Activated T-cell treated with anti-CD3 and anti-CD28 coated beads, Interleukin-2, amount 50 U/mL, for 24 hours (primary cell): ENCODE results near the gene SIRT4.
"Not testable (repeated sequence)": the region's sequence is repeated elsewhere in the genome, so short reads cannot be mapped to it uniquely, and the experiment has no call there.

Experiments used
- DNase-seq: peaks from one replicate; pipeline ENCODE4 v3.0.0-alpha.2; 2020
- H3K27ac Mint-ChIP-seq: 2 replicates; pipeline ENCODE4 v1.8.0; 2020; ENCODE audit warnings: mild to moderate bottlenecking, mixed read lengths
- H3K27me3 Mint-ChIP-seq: 2 replicates; pipeline ENCODE4 v1.8.0; 2020; ENCODE audit warnings: mixed read lengths
- H3K36me3 Mint-ChIP-seq: 2 replicates; pipeline ENCODE4 v1.8.0; 2020; ENCODE audit warnings: low read depth, mixed read lengths
- H3K4me1 Mint-ChIP-seq: 2 replicates; pipeline ENCODE4 v1.8.0; 2020; ENCODE audit warnings: low read depth, mixed read lengths
- H3K4me3 Mint-ChIP-seq: 2 replicates; pipeline ENCODE4 v1.8.0; 2020; ENCODE audit warnings: mild to moderate bottlenecking, moderate library complexity, mixed read lengths
- H3K9me3 Mint-ChIP-seq: 2 replicates; pipeline ENCODE4 v1.8.0; 2020; ENCODE audit warnings: mixed read lengths

Gene SIRT4

GRCh38 chr12:120301962-120302815, at the start of gene SIRT4:
Gene SIRT4, plus strand, starts transcription at chr12:120302321. Its CDS starts 1,241 bp downstream, at chr12:120303562.
- Mint-ChIP-seq H3K36me3 (peaks cover 7% of the 10 kb centered on the region), H3K4me1 (peaks cover 12% of the 10 kb centered on the region), H3K27me3 (no peaks in the 10 kb centered on the region), H3K27ac (peak within 1 kb of the TSS; percentile 91), H3K9me3 (no peaks in the 10 kb centered on the region), H3K4me3 (peak within 1 kb of the TSS; percentile 85)
- peak; percentile 85 for DNase-seq

GRCh38 chr12:120253313-120253712, 48.8 kb upstream of the SIRT4 start:
- not testable (repeated sequence) for H3K27me3 Mint-ChIP-seq, H3K9me3 Mint-ChIP-seq, DNase-seq
- H3K27ac Mint-ChIP-seq = peak overlapping the region; percentile 87
- peaks cover 17% of the 10 kb centered on the region for H3K36me3 Mint-ChIP-seq
- H3K4me3 Mint-ChIP-seq = peak overlapping the region; percentile 48
- H3K4me1 Mint-ChIP-seq = peaks cover 85% of the 10 kb centered on the region

- Mint-ChIP-seq H3K4me1 (peaks cover 82% of the 10 kb centered on the region), H3K9me3 (no peaks in the 10 kb centered on the region), H3K4me3 (no peak overlapping the region), H3K27ac (peak overlapping the region; percentile 56), H3K27me3 (no peaks in the 10 kb centered on the region), H3K36me3 (peaks cover 20% of the 10 kb centered on the region)
- DNase-seq = no peak
These were observed 47.3 kb upstream of the SIRT4 start for GRCh38 chr12:120254809-120255208.

GRCh38 chr12:120257041-120257821, 44.9 kb upstream of the SIRT4 start:
- H3K9me3 Mint-ChIP-seq = no peaks in the 10 kb centered on the region
- no peaks in the 10 kb centered on the region for H3K27me3 Mint-ChIP-seq
- H3K4me3 Mint-ChIP-seq = no peak overlapping the region
- no peak for DNase-seq
- H3K36me3 Mint-ChIP-seq = peaks cover 24% of the 10 kb centered on the region
- peak overlapping the region; percentile 86 for H3K27ac Mint-ChIP-seq
- peaks cover 83% of the 10 kb centered on the region for H3K4me1 Mint-ChIP-seq

- H3K4me3 Mint-ChIP-seq = no peak overlapping the region
- peaks cover 24% of the 10 kb centered on the region for H3K36me3 Mint-ChIP-seq
- H3K4me1 Mint-ChIP-seq = peaks cover 83% of the 10 kb centered on the region
- H3K27ac Mint-ChIP-seq = peak overlapping the region; percentile 86
- DNase-seq = no peak
- no peaks in the 10 kb centered on the region for H3K9me3 Mint-ChIP-seq
- no peaks in the 10 kb centered on the region for H3K27me3 Mint-ChIP-seq
These were observed 43.7 kb upstream of the SIRT4 start for GRCh38 chr12:120258323-120258896.

GRCh38 chr12:120259418-120260202, 42.5 kb upstream of the SIRT4 start:
- H3K27me3 Mint-ChIP-seq = no peaks in the 10 kb centered on the region
- peaks cover 27% of the 10 kb centered on the region for H3K36me3 Mint-ChIP-seq
- peak overlapping the region; percentile 82 for H3K27ac Mint-ChIP-seq
- H3K4me3 Mint-ChIP-seq = no peak overlapping the region
- no peak for DNase-seq
- peaks cover 86% of the 10 kb centered on the region for H3K4me1 Mint-ChIP-seq
- no peaks in the 10 kb centered on the region for H3K9me3 Mint-ChIP-seq

GRCh38 chr12:120260607-120261006, 41.5 kb upstream of the SIRT4 start:
- Mint-ChIP-seq H3K27me3 (no peaks in the 10 kb centered on the region), H3K36me3 (peaks cover 24% of the 10 kb centered on the region)

GRCh38 chr12:120261951-120262851, 39.9 kb upstream of the SIRT4 start:
- H3K9me3 Mint-ChIP-seq = no peaks in the 10 kb centered on the region
- no peaks in the 10 kb centered on the region for H3K27me3 Mint-ChIP-seq
- peaks cover 75% of the 10 kb centered on the region for H3K4me1 Mint-ChIP-seq
- peak overlapping the region; percentile 88 for H3K4me3 Mint-ChIP-seq
- peaks cover 18% of the 10 kb centered on the region for H3K36me3 Mint-ChIP-seq
- H3K27ac Mint-ChIP-seq = peak overlapping the region; percentile 83
- DNase-seq = no peak

More at GRCh38 chr12:120260607-120261006, 41.5 kb upstream of the SIRT4 start:
- Mint-ChIP-seq H3K9me3 (no peaks in the 10 kb centered on the region), H3K27ac (peak overlapping the region; percentile 82), H3K4me1 (peaks cover 83% of the 10 kb centered on the region), H3K4me3 (no peak overlapping the region)
- no peak for DNase-seq

- Mint-ChIP-seq H3K27ac (peak overlapping the region; percentile 94), H3K27me3 (no peaks in the 10 kb centered on the region), H3K36me3 (peaks cover 18% of the 10 kb centered on the region), H3K4me3 (peak overlapping the region; percentile 88), H3K4me1 (peaks cover 66% of the 10 kb centered on the region), H3K9me3 (no peaks in the 10 kb centered on the region)
- DNase-seq = no peak
These were observed 39.0 kb upstream of the SIRT4 start for GRCh38 chr12:120262852-120263747.

- H3K27me3 Mint-ChIP-seq = no peaks in the 10 kb centered on the region
- H3K4me3 Mint-ChIP-seq = peak overlapping the region; percentile 88
- no peak for DNase-seq
- peak overlapping the region; percentile 94 for H3K27ac Mint-ChIP-seq
- no peaks in the 10 kb centered on the region for H3K9me3 Mint-ChIP-seq
- peaks cover 60% of the 10 kb centered on the region for H3K4me1 Mint-ChIP-seq
- H3K36me3 Mint-ChIP-seq = peaks cover 16% of the 10 kb centered on the region
These were observed 38.4 kb upstream of the SIRT4 start for GRCh38 chr12:120263748-120264085.

GRCh38 chr12:120264086-120264903, 37.8 kb upstream of the SIRT4 start:
- Mint-ChIP-seq H3K4me1 (peaks cover 59% of the 10 kb centered on the region), H3K27ac (peak overlapping the region; percentile 94), H3K36me3 (peaks cover 16% of the 10 kb centered on the region), H3K9me3 (no peaks in the 10 kb centered on the region), H3K4me3 (peak overlapping the region; percentile 88), H3K27me3 (no peaks in the 10 kb centered on the region)
- DNase-seq = no peak

GRCh38 chr12:120264904-120265472, 37.1 kb upstream of the SIRT4 start:
- H3K4me3 Mint-ChIP-seq = peak overlapping the region; percentile 88
- DNase-seq = no peak
- H3K9me3 Mint-ChIP-seq = no peaks in the 10 kb centered on the region
- H3K4me1 Mint-ChIP-seq = peaks cover 52% of the 10 kb centered on the region
- peaks cover 11% of the 10 kb centered on the region for H3K36me3 Mint-ChIP-seq
- H3K27me3 Mint-ChIP-seq = no peaks in the 10 kb centered on the region
- peak overlapping the region; percentile 94 for H3K27ac Mint-ChIP-seq
